Mononuclear cell (primary cell): ENCODE measurements around the gene NTRK3. TPM values are rescaled to one million over a fixed set of nuclear protein-coding genes. Genes with fewer than 3 reads are reported as not detected.

Experiments used
- H3K27me3 ChIP-seq: 2 replicates; pipeline ENCODE4 v1.6.0; 2011; ENCODE audit warnings: low read length, control low read depth; ENCODE audit not compliant: insufficient read depth
- H3K4me1 ChIP-seq: 2 replicates; pipeline ENCODE4 v1.5.1; 2011; ENCODE audit warnings: mild to moderate bottlenecking, low read length, control low read depth; ENCODE audit not compliant: insufficient read depth
- H3K4me3 ChIP-seq: 2 replicates; pipeline ENCODE4 v1.5.1; 2011; ENCODE audit warnings: mild to moderate bottlenecking, low read length, moderate library complexity
- H3K9me3 ChIP-seq: 2 replicates; pipeline ENCODE4 v1.5.1; 2011; ENCODE audit warnings: low read depth, mild to moderate bottlenecking, control low read depth, low read length
- total RNA-seq: library from RNA; depleted of rRNA; stranded (reverse); fragments of >200 nt; gene quantifications from one replicate; pipeline ENCODE4 v1.2.3, GENCODE V29; 2012

Gene NTRK3
- total RNA-seq, 1 donor, result under 0.01 TPM

DNA sequence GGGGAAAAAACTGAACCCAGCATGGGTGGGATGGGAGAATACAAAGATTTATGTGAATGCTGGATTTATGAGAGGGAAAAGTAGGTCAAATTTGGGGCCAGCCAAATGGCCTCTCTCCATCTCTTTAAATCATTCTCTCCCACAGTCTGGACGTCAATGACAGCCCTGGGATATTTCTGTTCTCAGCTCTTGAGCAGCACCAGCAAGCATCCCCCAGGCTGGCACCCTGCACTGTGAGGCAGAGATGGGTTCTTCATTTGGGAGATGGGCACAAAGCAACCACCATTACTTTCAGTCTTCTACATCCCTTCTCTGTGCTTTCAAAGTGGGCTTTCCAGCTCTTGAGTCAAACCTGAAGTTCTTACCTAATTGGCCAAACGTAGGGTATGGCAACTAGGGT lies 321.0 kb downstream of the NTRK3 start:
- Histone ChIP-seq H3K27me3 (no peaks in the 10 kb centered on the region), H3K4me3 (no peak overlapping the region), H3K4me1 (no peaks in the 10 kb centered on the region), H3K9me3 (no peaks in the 10 kb centered on the region)

DNA sequence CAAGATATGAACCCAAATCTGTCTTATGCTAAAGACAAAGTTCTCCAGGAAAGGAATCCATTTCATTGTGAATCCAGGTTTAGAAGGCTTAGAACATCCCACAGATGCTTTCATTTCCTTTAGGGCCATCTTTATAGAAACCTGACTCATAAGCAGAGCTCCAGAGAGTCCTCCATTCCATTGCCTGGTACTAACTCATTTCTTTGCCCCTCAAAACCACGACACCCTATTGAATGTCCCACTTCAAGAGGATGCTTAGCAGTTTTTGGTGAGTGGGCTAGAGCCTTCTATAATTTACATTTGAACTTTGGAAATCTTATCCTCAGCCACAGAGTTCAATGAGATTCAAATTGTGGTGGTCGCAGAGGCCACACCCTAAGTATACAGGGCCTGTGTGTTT lies 325.0 kb downstream of the NTRK3 start:
- Histone ChIP-seq H3K9me3 (no peaks in the 10 kb centered on the region), H3K4me3 (no peak overlapping the region), H3K4me1 (no peaks in the 10 kb centered on the region), H3K27me3 (no peaks in the 10 kb centered on the region)

DNA sequence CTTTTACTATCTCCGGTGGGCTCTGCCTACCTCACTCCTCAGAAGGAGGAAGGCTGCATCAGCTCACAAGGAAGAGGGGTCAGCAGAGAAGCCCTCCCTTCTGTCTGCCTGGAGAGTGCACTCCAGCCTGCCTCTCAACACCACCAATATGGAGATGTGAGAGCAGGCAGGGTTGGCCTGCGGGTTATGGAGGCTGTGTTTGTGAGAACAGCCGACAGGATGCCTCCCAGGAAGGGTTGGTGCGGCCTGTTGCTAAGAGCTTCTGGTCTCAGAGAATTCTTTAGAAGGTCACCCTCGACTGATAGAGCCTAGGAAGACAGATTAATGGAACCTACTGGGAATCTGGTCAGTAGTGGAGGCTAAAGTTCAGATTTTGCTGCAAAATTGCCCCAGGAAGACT lies 326.1 kb downstream of the NTRK3 start:
- Histone ChIP-seq H3K4me3 (no peak overlapping the region), H3K9me3 (no peaks in the 10 kb centered on the region), H3K27me3 (no peaks in the 10 kb centered on the region), H3K4me1 (no peaks in the 10 kb centered on the region)

DNA sequence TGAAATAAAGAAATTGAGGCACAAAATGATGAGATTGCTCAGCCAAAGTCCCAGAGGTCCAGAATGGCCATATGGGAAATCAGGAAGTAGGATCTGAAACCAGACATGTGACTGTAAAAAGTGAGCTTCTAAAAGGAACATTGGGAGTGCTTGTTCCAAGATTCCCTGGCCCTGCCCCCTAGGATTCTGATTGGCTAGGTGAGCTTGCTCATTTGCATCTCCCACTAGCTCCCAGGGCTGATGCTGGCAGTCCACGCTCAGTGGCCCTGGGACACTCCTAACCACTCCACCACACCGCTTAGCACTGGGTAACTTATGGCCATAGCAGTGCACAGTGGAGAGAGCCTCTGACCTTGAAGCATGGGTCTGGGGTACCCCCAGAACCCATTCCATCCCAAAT lies 326.7 kb downstream of the NTRK3 start:
- Histone ChIP-seq H3K9me3 (no peaks in the 10 kb centered on the region), H3K4me3 (no peak overlapping the region), H3K27me3 (no peaks in the 10 kb centered on the region), H3K4me1 (no peaks in the 10 kb centered on the region)

DNA sequence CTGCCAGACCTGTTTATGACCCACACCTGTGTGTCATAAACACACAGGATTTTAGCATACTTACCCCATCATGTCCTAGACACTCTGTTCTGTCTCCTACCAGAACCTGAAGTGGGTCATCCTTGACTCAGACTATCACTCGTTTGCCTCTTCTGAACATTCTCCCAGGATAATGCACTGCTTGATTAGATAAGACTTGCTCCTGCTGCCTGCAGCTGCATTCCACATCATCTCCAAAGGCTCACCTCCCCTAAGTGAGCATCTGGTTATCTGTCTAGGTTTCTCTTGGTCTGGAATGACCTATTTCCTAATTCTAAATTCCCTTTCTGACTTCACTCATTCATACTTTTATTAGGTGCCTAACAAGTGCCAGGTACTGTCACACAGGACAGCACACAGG lies 332.1 kb downstream of the NTRK3 start:
- H3K27me3 ChIP-seq, result no peaks in the 10 kb centered on the region
- H3K4me1 ChIP-seq, result no peaks in the 10 kb centered on the region
- no peak overlapping the region for H3K4me3 ChIP-seq
- H3K9me3 ChIP-seq, result no peaks in the 10 kb centered on the region

DNA sequence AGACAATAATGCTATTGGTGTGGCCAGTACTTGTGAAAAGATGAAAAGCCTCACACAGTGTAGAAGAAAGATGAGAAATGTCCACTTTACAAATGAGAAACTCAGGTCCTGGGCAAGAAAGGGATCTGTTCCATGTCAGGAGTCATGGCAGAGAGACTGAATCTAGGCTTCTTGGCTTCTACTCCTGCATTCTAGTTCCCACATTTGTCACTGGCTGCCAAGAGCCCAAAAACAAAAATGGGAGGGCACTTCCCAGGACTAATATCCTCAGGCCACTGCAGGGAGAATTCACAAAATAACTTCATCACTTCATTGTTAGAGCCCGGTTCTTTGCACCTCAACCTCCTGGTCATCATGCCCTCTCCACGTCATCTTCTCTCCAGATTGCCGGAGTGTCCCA lies 337.5 kb downstream of the NTRK3 start:
- Histone ChIP-seq H3K4me3 (no peak overlapping the region), H3K27me3 (no peaks in the 10 kb centered on the region), H3K9me3 (no peaks in the 10 kb centered on the region)

DNA sequence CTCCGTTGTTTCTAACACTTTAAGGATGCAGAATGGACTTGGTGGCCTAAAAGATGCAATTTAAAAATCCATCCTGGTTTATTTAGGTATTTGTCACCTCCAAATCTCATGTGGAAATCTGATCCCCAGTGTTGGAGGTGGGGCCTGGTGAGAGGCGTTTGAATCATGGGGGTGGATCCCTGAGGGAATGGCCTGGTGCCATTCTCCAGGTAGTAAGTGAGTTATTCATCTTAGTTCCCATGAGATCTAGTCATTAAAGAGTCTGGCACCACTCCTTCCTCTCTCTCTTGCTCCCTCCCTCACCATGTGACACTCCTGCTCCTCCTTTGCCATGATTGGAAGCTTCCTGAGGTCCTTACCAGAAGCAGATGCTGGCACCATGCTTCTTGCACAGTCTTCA lies 339.1 kb downstream of the NTRK3 start:
- H3K9me3 ChIP-seq, result no peaks in the 10 kb centered on the region
- no peaks in the 10 kb centered on the region for H3K4me1 ChIP-seq
- H3K27me3 ChIP-seq, result no peaks in the 10 kb centered on the region
- no peak overlapping the region for H3K4me3 ChIP-seq

More for the DNA sequence above, 337.5 kb downstream of the NTRK3 start:
- H3K4me1 ChIP-seq, result no peaks in the 10 kb centered on the region

DNA sequence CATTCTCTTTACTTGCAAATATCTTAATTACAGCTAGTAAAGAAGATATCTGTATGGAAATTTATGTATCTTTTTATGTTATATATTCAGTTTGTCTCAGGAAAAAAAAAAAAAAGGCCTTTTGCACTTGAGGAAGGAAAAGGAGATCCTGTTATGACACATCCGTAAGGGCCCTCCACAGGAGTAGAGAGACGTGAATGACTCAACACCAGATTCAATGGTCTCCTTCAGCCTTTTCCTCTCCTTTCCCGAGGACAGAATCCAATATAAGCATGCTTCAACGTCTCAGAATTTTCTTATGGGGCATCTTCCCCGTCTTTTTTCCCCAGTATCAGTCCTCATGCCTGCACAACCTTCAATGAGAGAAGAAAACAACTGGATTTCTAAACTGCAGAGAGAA lies 340.3 kb downstream of the NTRK3 start:
- Histone ChIP-seq H3K4me3 (no peak overlapping the region), H3K9me3 (no peaks in the 10 kb centered on the region), H3K27me3 (no peaks in the 10 kb centered on the region), H3K4me1 (no peaks in the 10 kb centered on the region)

DNA sequence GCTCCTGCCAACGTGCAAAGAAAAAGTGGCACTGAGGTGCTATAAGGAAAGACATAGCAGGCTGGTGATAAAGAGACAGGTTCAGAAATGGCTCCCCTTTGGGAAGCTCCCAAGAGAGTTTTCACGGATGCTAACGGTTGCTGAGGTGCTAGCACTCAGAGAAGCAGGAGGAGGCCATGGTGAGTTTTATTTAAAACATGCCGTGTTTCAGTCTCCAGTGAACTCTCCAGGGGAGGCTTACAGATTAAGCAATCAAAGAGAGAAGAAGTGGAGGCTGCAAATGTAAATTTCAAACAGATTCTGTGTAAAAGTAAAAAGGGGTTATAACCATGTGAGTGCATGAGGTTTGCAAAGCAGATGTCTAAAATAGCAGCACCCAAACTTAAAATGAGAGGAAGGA lies 346.2 kb downstream of the NTRK3 start:
- no peaks in the 10 kb centered on the region for H3K9me3 ChIP-seq
- H3K27me3 ChIP-seq, result no peaks in the 10 kb centered on the region
- no peaks in the 10 kb centered on the region for H3K4me1 ChIP-seq
- H3K4me3 ChIP-seq, result no peak overlapping the region

DNA sequence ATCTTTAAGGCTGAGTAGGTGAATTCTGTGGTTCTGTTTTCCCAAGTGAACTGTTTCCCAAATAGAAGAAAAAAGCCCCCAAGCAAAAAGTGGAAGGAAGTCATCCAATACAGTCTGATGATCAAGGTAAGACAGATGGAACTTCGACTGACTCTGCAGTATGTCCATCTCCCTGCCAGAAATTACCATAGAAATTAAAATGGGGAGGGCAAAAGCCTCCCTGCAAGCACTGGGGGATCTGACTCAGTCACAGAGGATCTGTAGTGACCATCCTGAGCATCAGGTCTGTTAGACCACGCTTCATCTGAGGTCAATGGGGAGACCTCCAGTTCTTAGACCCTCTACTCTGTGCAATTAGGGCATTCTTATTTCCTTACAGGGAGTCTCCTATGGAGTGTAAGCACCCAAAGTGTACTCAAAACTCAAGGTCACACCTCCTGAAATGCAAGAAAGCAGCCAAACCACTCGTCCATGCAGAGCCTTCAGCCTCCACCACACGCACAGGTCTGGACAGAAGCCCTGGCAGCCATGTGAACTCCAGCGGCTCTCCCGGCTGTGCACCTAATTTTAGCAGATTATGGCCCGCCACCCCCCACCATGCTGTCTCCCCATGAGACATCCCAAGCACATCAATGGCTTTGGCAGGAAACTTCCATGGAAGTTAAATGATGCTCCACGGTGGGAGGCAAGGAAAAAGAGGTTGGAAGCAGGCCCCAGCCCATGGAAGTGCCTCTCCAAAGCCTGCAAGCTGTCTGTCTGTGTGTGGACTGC lies 348.7 kb downstream of the NTRK3 start:
- Histone ChIP-seq H3K4me3 (no peak overlapping the region), H3K27me3 (no peaks in the 10 kb centered on the region), H3K4me1 (peaks cover 6% of the 10 kb centered on the region), H3K9me3 (no peaks in the 10 kb centered on the region)

DNA sequence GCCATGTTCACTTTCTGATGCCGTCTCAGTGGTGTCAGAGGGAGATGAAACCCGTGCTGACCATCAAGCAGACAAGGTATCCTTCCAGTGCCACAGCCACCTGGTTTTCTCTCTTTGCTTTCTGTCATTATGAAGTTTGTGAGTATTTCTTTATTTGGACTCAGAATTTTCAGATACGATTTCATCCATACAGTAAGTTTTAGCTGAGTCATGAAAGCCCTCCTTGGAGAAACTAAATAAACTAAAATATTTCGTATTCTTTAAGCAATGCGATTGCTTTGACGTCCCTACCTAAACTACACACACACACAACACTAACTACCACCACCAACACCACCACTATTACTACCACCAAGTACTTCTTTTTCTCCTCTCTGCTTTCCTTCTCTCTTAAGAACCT lies 350.1 kb downstream of the NTRK3 start:
- no peaks in the 10 kb centered on the region for H3K27me3 ChIP-seq
- peaks cover 6% of the 10 kb centered on the region for H3K4me1 ChIP-seq
- H3K9me3 ChIP-seq, result no peaks in the 10 kb centered on the region
- no peak overlapping the region for H3K4me3 ChIP-seq

DNA sequence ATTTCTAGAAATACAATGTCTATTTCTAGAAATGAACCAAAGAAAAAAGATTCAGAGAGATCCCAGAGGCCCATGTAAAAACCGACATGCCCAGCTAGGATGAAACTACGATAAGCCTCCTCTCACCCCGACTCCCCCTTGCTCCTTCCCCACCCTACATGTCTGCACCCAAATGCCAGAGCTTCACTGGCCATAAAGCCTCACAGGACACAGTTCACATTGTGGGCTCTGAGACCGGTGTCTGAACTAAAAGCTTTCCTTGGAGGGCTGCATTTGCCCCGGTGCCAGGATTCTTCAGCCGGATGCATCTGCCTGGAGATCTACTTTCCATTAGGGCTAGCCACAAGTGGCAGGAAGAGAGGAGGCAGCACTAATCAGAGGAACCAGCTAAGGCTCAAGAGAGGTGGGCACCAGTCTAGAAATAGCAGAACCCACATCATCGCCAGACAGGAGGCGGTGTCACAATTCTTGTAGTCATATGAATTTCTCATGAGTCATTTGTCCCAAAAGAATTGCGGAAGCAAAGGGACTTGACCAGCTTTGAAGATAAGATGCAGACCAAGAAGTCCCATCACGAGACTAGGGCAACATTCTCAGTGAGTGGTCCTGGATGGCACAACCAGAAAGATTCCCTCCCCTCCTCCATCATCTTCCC lies 353.6 kb downstream of the NTRK3 start:
- Histone ChIP-seq H3K4me1 (peaks cover 6% of the 10 kb centered on the region), H3K27me3 (no peaks in the 10 kb centered on the region), H3K9me3 (no peaks in the 10 kb centered on the region), H3K4me3 (no peak overlapping the region)

DNA sequence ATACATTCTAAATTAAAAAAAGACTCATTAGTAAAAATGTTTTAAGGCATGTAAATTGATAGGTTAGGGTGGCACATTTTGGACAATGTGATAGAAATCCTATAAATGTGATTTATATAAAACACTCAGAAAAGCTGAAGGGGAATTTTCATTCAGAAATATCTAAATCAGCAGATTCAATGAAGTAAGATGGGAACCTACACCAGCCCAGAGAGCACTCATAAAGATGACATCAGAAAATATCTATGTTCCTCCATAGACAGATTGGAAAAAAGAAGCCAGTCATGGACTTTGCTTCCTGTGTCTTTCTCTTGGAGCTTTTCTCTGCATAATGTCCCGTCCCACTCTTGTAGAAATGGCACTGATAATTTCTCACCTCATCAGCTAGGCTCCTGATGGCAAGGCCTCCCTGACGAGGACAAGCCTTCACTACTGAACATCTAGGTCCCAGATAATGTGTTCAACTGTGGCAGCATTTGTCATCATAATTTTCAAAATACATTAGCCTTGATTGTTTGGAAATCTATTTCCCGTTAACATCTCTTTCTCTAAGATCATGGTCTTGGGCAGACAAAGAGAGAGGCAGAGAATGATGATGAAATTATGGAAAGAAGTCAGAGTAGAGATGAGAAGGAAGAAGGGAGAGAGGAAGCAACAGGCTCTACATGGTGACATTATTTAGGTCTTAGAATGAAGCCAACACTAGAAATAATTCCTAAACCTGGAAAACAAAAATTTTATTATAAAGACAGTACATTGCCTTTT lies 354.4 kb downstream of the NTRK3 start:
- H3K4me1 ChIP-seq, result peaks cover 6% of the 10 kb centered on the region

DNA sequence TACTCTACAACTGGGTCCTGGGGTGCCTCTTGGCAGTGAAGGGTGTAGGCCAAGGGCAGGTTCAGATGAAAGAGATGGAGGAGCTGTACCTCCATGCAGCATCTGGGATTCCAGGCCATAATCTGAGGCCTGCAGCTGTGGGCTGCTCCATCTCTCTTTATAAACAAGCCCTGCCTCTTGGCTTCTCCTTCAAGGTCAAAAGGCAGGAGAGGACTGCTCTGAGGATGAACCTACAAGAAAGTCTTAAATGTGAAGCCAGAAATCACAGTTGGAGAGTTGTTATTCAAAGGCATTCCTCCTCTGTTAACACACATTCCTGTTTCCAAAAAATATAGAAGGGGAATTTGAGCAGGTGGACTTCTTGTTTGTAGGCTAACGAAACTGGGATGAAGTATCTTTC lies 355.5 kb downstream of the NTRK3 start:
- H3K9me3 ChIP-seq, result no peaks in the 10 kb centered on the region
- peaks cover 6% of the 10 kb centered on the region for H3K4me1 ChIP-seq
- H3K4me3 ChIP-seq, result no peak overlapping the region
- H3K27me3 ChIP-seq, result no peaks in the 10 kb centered on the region

More for the DNA sequence above, 354.4 kb downstream of the NTRK3 start:
- no peaks in the 10 kb centered on the region for H3K27me3 ChIP-seq
- no peaks in the 10 kb centered on the region for H3K9me3 ChIP-seq
- H3K4me3 ChIP-seq, result no peak overlapping the region

DNA sequence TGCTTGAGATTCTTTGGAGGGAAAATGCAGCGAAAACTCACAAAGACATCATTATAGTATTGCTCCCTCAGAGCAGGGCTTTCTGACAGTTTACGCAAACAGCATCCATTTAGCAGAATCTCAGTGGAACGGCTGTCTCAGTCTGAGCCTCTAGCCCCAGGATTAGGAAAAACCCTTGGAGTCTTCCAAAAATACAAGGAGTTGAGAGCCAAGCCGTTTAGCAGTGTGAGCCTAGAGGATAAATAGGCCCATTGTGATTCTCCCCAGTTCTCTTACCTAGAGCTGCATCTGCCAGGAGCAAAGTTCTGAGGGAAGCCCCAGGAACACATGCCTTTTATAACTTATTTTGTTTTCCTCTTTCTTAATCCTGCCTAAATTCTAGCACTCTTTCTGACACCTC lies 359.6 kb downstream of the NTRK3 start:
- H3K27me3 ChIP-seq, result no peaks in the 10 kb centered on the region
- no peak overlapping the region for H3K4me3 ChIP-seq
- H3K4me1 ChIP-seq, result no peaks in the 10 kb centered on the region
- H3K9me3 ChIP-seq, result no peaks in the 10 kb centered on the region
